Neuron (in vitro differentiated cells): Measurements from ENCODE around the gene RASL12.
"Not testable (repeated sequence)": the region's sequence is repeated elsewhere in the genome, so short reads cannot be mapped to it uniquely, and the experiment has no call there.

Source experiments
- H2AFZ ChIP-seq: one replicate; pipeline ENCODE4 v1.6.1; 2013; ENCODE audit warnings: low read depth, mild to moderate bottlenecking, inconsistent platforms, low read length, moderate library complexity
- H3K27me3 ChIP-seq: one replicate; pipeline ENCODE4 v1.6.1; 2013; ENCODE audit warnings: low read length; ENCODE audit not compliant: insufficient read depth
- H3K36me3 ChIP-seq: one replicate; pipeline ENCODE4 v1.6.1; 2013; ENCODE audit warnings: low read length; ENCODE audit not compliant: insufficient read depth
- H3K4me1 ChIP-seq: one replicate; pipeline ENCODE4 v1.6.1; 2013; ENCODE audit warnings: low read length; ENCODE audit not compliant: insufficient read depth
- H3K4me3 ChIP-seq: 2 replicates; pipeline ENCODE4 v1.5.1; 2013; ENCODE audit warnings: mild to moderate bottlenecking, low read length, moderate library complexity
- H3K9me3 ChIP-seq: one replicate; pipeline ENCODE4 v1.6.1; 2013; ENCODE audit warnings: low read length

Gene RASL12, protein sequence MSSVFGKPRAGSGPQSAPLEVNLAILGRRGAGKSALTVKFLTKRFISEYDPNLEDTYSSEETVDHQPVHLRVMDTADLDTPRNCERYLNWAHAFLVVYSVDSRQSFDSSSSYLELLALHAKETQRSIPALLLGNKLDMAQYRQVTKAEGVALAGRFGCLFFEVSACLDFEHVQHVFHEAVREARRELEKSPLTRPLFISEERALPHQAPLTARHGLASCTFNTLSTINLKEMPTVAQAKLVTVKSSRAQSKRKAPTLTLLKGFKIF

DNA sequence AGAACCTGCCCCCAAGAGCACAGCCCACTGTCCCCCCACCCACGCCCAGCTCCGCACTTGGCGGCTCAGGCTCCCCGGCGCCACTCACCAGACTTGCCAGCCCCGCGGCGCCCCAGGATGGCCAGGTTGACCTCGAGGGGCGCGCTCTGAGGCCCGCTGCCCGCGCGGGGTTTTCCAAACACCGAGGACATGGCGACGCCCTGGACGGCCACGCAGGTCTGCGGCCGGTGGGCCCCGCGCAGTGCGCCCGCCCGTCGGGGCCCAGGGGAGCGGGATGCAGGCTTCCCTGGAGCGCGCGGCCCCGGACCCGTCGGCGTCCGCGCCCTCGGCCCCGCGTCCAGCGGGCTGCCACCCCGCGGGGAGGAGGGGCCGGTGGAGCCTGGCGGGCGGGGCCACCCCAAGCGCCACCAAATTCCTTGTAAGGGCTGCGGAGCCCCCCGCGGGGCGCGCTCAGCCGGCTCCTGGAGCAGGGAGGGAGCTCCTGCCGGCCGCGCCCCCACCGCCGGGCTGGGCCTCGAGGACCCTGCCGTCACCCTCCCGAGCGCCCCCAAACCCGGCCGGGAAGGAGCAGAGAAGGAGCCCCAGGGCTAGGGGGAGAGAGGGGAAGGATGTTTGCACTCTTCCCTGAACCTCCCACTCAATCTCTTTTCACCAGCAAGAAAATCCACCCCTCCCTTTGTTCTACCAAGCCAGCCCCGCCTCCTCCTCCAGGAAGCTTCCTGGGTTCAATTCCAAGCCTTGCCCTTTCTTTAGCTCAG, at the start of gene RASL12:
Gene RASL12 (minus strand): TSS at position 347 of the 758 bp plus-strand sequence. CDS start 156 bp downstream, at position 191.
- no peak within 1 kb of the TSS for H3K4me3 ChIP-seq
- no peaks in the 10 kb centered on the region for H3K9me3 ChIP-seq
- H3K27me3 ChIP-seq, result peaks cover 35% of the 10 kb centered on the region
- H2AFZ ChIP-seq, result no peak within 1 kb of the TSS
- H3K4me1 ChIP-seq, result no peaks in the 10 kb centered on the region
- H3K36me3 ChIP-seq, result no peaks in the 10 kb centered on the region

DNA sequence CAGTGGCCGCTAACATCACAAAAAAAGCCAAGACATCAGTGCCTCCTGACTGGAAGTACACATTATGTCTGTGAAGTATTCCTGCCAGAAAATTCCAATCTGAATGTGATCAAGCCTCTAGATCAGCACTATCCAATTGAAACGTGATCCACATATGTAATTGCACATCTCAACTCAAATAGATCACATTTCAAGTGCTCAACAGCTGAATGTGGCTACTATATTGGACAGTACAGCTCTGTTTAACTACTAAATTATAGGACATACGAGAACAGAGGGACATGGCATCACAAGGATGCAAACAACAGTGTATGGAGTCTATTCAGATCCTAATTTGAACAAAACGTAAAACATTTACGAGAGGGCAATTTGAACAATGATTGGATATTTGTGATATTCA, 47.8 kb upstream of the RASL12 start:
- no peaks in the 10 kb centered on the region for H3K4me1 ChIP-seq
- H3K9me3 ChIP-seq, result no peaks in the 10 kb centered on the region
- no peaks in the 10 kb centered on the region for H3K27me3 ChIP-seq
- H3K36me3 ChIP-seq, result peaks cover 73% of the 10 kb centered on the region
- no peak overlapping the region for H3K4me3 ChIP-seq
- no peak overlapping the region for H2AFZ ChIP-seq

DNA sequence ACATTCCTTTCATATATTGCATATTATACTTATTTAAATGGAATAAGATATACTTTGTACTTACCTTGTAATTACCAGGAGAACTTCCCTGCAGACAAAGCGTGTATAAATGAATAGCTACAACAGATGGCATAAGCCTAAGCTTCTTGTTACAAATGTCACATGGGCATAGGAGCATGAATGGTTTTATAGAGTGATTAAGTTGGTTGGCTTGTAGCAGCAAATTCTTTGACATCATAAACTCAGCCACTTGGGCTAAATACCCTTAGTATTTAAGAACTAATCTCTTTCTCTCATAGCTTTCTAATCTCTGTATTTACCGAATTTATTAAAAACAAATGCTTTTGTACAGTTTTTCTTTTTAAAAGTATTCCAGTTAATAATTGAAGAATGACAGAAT, 47.3 kb upstream of the RASL12 start, which contains the start of gene UBAP1L:
Gene UBAP1L (minus strand): TSS at position 115 of the 400 bp plus-strand sequence. CDS start 8,985 bp downstream, outside the sequence.
- no peaks in the 10 kb centered on the region for H3K4me1 ChIP-seq
- H3K4me3 ChIP-seq, result no peak within 1 kb of the TSS
- H3K27me3 ChIP-seq, result no peaks in the 10 kb centered on the region
- H3K36me3 ChIP-seq, result peaks cover 72% of the 10 kb centered on the region
- H2AFZ ChIP-seq, result no peak within 1 kb of the TSS
- H3K9me3 ChIP-seq, result no peaks in the 10 kb centered on the region

DNA sequence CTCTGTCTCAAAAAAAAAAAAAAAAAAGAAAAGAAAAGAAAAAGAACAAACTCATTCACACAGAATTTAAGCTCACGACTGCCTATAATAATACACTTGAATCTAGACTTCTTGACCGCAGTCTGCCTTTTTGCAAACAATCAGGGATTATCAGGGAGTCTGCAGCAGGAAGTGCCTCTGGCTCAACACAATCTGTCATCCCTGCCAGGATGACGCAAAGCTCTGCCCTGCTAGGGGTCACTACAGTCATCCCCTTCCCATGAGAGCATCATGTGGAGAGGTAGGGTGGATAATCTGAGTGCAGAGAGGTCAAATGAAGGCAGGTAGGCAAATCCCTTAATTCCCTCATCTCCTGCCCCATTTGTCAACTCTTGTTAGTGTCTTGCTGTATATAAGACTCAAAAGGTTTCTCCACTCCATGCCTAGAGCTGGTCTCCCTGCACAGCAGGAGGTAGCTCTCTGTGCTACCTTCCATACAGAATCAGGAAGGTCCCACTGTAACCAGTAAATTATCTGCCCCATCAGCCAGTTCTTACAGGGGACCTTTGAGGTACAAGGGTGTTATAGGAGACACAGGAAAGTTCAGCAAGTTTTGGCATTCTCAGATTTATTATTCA, 43.0 kb upstream of the RASL12 start:
- Histone ChIP-seq H3K4me3 (no peak overlapping the region), H3K9me3 (no peaks in the 10 kb centered on the region), H2AFZ (no peak overlapping the region), H3K4me1 (no peaks in the 10 kb centered on the region), H3K36me3 (peaks cover 46% of the 10 kb centered on the region), H3K27me3 (no peaks in the 10 kb centered on the region)

DNA sequence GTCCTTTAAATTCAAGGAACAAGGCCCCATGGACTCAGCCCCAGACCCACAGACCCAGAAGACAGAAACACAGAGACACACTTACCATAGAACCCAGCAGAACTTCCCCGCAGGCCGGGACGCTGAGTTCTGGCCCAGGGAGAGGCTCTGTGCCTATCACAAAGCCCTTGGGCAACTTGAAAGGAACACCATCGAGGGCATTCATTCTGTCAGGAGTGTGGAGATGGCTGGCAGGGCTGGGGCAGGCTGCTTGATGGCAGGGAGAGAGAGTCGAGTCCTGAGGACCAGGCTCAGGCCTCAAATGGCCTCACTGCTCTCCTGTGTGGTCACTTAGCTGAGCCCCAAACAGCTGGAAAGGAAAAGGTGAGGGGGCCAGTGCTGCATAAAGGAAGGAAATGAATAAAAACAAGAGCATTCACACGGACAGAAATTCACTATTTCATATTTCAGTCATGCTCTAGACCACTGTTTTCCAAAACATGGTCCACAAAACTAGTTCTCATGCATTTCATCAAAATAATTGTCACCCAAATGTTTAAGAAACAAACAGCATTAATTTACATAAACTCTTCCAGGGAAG, 38.3 kb upstream of the RASL12 start:
- no peaks in the 10 kb centered on the region for H3K9me3 ChIP-seq
- H3K4me3 ChIP-seq, result no peak overlapping the region
- H3K27me3 ChIP-seq, result no peaks in the 10 kb centered on the region
- H3K36me3 ChIP-seq, result peaks cover 23% of the 10 kb centered on the region
- no peaks in the 10 kb centered on the region for H3K4me1 ChIP-seq
- H2AFZ ChIP-seq, result no peak overlapping the region

DNA sequence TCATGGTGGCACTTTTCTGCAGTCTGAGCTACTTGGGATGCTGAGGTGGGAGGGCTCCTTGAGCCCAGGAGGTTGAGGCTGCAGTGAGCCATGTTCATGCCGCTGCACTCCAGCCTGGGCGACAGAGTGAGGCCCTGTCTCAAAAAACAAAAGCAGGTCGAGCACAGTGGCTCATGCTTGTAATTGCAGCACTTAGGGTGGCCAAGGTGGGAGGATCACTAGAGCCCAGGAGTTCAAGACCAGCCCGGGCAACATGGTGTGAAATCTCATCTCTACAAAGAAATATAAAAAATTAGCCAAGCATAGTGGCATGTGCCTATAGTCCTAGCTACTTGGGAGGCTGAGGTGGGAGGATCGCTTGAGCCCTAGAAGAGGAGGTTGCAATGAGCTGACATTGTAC, 37.2 kb upstream of the RASL12 start:
- Histone ChIP-seq H3K36me3 (peaks cover 28% of the 10 kb centered on the region), H2AFZ (no peak overlapping the region)

DNA sequence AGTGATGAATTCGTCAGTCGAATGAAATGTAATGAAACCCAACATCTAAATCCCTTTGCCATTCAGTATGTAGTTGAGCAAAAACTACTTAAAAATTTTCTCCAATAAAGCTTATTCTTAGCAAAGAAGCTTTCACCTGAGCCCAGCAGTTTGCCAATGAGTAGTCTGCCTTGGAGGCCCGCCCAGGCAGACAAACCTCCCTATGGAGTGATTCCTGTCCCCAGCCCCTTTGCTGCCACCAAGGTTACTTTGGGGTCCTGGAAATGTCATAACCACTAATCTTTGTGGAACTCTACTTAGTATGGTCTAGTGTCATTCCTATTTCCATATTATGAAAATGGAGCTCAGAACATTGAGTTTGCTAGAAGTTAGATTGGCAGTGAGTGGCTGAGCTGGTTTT, 35.1 kb upstream of the RASL12 start:
- H3K4me3 ChIP-seq, result no peak overlapping the region
- no peaks in the 10 kb centered on the region for H3K27me3 ChIP-seq
- no peaks in the 10 kb centered on the region for H3K4me1 ChIP-seq
- H3K9me3 ChIP-seq, result no peaks in the 10 kb centered on the region
- H2AFZ ChIP-seq, result no peak overlapping the region
- peaks cover 43% of the 10 kb centered on the region for H3K36me3 ChIP-seq

More for the DNA sequence above, 37.2 kb upstream of the RASL12 start:
- no peak overlapping the region for H3K4me3 ChIP-seq
- H3K4me1 ChIP-seq, result no peaks in the 10 kb centered on the region
- no peaks in the 10 kb centered on the region for H3K9me3 ChIP-seq
- no peaks in the 10 kb centered on the region for H3K27me3 ChIP-seq

DNA sequence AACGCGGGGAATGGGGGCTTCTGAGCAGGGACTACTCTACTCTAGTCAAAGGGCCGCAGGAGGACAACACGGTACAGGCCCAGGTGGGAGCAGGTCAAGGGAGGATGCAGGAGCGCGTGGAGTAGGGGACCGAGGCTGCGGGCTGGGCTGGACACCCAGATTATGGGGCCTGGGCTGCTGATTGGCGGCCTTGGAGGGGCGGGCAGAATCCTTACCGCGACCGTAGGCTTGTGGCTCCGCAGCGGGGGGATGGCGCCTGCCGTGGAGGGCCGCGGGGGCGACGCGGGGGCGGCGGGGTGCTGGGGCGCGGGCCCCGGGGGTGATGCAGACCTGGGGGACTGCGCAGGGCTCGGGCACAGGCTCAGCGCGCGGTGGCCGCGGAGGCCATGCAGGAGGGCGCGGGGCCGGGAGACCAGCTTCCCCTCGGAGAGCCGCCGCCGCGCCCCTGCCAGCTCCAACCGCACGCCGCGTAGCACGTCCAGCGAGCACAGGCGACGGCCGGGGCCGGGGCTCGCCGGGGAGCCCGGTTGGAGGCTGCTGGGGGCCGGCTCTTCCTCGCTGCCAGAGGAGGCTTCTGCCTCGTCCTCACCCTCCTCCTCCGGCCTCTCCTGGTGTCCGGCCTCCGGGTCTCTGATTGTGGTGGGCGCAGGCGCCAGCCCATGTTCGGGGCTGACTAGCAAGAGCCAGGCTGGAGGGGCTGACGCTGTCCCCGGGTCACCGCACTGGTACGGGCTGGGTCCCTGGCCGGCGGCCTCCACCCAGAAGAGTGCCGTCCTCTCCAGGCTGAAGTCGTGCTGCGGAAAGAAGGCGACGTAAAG, 34.3 kb upstream of the RASL12 start:
- no peaks in the 10 kb centered on the region for H3K27me3 ChIP-seq
- no peak overlapping the region for H3K4me3 ChIP-seq
- H3K4me1 ChIP-seq, result no peaks in the 10 kb centered on the region
- H2AFZ ChIP-seq, result no peak overlapping the region
- H3K9me3 ChIP-seq, result no peaks in the 10 kb centered on the region
- H3K36me3 ChIP-seq, result peaks cover 49% of the 10 kb centered on the region

DNA sequence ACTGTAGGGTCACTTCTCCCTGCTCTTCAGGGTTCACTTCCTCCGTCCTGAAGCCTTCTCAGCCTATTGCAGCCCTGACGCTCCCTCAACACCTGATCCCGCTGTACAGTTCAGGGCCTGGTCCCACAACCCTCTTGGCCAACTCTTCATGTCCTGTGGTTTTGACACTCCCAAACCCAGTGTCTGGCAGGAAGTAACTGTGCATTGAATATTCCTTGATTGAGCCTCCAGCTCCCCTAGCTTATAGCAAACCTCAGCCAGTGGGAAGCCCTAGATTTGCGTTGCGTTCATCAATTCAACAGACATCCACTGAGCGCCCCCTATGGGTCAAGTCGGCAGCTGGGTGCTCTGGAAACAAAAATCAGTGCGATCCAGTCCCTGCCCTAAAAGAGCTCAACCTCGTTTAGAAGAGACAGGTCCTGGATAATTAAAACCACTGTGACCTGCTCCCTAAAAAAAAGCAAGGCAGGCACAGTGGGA, 33.7 kb upstream of the RASL12 start:
- H3K27me3 ChIP-seq, result no peaks in the 10 kb centered on the region
- no peak overlapping the region for H3K4me3 ChIP-seq
- H2AFZ ChIP-seq, result no peak overlapping the region
- no peaks in the 10 kb centered on the region for H3K9me3 ChIP-seq
- peaks cover 49% of the 10 kb centered on the region for H3K36me3 ChIP-seq
- H3K4me1 ChIP-seq, result no peaks in the 10 kb centered on the region

DNA sequence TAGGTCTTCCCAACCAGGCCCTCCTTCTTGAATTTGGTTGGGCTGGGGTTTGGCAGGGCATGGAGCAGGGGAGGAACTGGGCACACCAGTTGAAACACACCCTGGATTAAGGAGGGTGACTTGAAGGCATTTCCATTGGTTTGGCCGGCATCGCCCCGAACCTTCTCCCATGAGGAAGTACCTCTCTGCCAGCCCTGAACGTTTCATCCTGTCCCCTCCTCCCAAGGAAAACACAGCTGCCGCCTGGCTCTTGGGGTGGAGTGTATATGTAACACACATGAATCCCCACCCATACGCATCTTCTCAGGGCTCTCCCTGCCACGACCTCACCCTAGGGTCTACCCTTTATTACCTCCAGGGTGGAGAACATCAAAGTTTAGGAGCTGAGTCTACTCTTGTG, 32.7 kb upstream of the RASL12 start:
- Histone ChIP-seq H2AFZ (no peak overlapping the region), H3K36me3 (peaks cover 40% of the 10 kb centered on the region), H3K27me3 (no peaks in the 10 kb centered on the region), H3K4me3 (no peak overlapping the region), H3K4me1 (no peaks in the 10 kb centered on the region), H3K9me3 (no peaks in the 10 kb centered on the region)

DNA sequence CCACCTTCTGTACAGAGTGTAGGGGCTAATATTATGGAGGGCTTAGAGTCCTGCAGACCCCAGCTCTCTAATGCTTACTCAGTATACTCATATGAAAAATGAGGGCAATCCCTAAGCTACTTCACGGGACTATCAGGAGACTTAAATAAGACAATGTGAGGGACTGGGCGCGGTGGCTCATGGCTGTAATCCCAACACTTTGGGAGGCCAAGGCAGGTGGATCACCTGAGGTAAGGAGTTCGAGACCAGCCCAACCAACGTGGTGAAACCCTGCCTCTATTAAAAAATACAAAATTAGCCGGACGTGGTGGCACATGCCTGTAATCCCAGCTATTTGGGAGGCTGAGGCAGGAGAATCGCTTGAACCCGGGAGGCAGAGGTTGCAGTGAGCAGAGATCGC, 32.0 kb upstream of the RASL12 start:
- H3K36me3 ChIP-seq, result peaks cover 35% of the 10 kb centered on the region
- not testable (repeated sequence) for H3K4me3 ChIP-seq, H2AFZ ChIP-seq, H3K4me1 ChIP-seq, H3K9me3 ChIP-seq, H3K27me3 ChIP-seq

DNA sequence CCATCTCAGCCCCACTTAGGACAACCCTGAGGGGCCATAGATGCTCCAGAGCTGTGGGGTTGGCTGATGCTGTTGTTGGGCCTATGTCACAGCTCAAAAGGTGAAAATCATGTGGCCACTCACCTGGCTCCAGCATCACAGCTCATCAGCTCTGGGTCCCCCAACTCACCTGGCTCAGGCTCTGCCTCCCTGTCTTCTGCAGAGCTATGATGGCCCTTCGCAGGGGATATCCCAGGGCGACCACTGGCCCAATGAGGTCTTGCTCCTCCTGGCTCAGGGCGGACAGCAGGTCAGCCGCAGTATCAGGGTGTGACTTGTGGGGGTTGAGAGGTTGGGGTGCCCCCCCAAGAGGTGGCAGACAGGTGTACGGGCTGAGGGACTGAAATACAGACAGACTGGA, 31.5 kb upstream of the RASL12 start:
- peaks cover 35% of the 10 kb centered on the region for H3K36me3 ChIP-seq
- no peaks in the 10 kb centered on the region for H3K4me1 ChIP-seq
- H2AFZ ChIP-seq, result no peak overlapping the region
- no peaks in the 10 kb centered on the region for H3K27me3 ChIP-seq
- no peaks in the 10 kb centered on the region for H3K9me3 ChIP-seq
- H3K4me3 ChIP-seq, result no peak overlapping the region
